Measurements from ENCODE around the gene CTAGE1. TPM values are rescaled to one million over a fixed set of nuclear protein-coding genes. Genes with fewer than 3 reads are reported as not detected.

Gene CTAGE1
- total and polyA plus RNA-seq, 10 of the 15 experiments (the other 5 are each of a cell fraction or from before 2014, with no cell fraction given), result 0.01 TPM; not detected in 9

- FAIRE-seq (no peak), ATAC-seq (no peak), DNase-seq (ENCODE audit: low read depth, low spot score) (no peak)
- ChIA-PET RAD21 (ENCODE audit: unreplicated experiment) (no interaction called here), CTCF (no interaction called here), POLR2A (no interaction called here), SMC1A (ENCODE audit: uncharacterized antibody, unreplicated experiment) (no interaction called here)
- H3K4me2 ChIP-seq (ENCODE audit: control insufficient read depth, insufficient read depth), result no peak overlapping the region
- H3K4me1 ChIP-seq (ENCODE audit: control insufficient read depth, insufficient read depth, low read length), result no peaks in the 10 kb centered on the region
- H3K79me2 ChIP-seq (ENCODE audit: control insufficient read depth, insufficient read depth, low read length), result no peaks in the 10 kb centered on the region
- BruUV-seq (replicated peaks), result no TSS peak
- no peak overlapping the region for H3K9ac ChIP-seq (ENCODE audit: control insufficient read depth, insufficient read depth, low read length)
- H3K36me3 ChIP-seq (ENCODE audit: control insufficient read depth in 2 of 2, insufficient read depth in 2 of 2, low read length in 1 of 2), result no peaks in the 10 kb centered on the region
- no peaks in the 10 kb centered on the region; a peak in 1 of 4 replicates for H3K27me3 ChIP-seq (replicated peaks in 1 of 2; ENCODE audit: control insufficient read depth in 2 of 2, insufficient read depth in 2 of 2, low read length in 1 of 2)
- WGBS (ENCODE audit: insufficient coverage, insufficient replicate concordance, low lambda C conversion rate, missing lambda C conversion rate), result 0% methylated on average over 3 of the region's 3 CpGs
- TF ChIP-seq TCF12 (IDR thresholded peaks at IDR 0.05; ENCODE audit: low read depth, low read length), result no peak
- no peak for TF ChIP-seq BRCA1 (IDR thresholded peaks at IDR 0.05; ENCODE audit: low read depth, low read length)
- no peaks in the 10 kb centered on the region for H3K9me3 ChIP-seq (replicated peaks; ENCODE audit: control insufficient read depth, insufficient read depth, low read length)
- no peak overlapping the region for H3K27ac ChIP-seq (ENCODE audit: control insufficient read depth, insufficient read depth)
- H4K20me1 ChIP-seq (ENCODE audit: control insufficient read depth, insufficient read depth), result no peaks in the 10 kb centered on the region
- in situ Hi-C loops (cut with MboI) (no loop called here), intact Hi-C loops (cut with micrococcal nuclease; ENCODE audit: unreplicated experiment) (no loop called here)
- no peak overlapping the region for H2AFZ ChIP-seq (ENCODE audit: control insufficient read depth, low read depth, low read length)
- no peak overlapping the region for H3K4me3 ChIP-seq
These were observed 49.1 kb upstream of the CTAGE1 start for GRCh38 chr18:22466608-22467395.

GRCh38 chr18:22465859-22466457 is 48.2 kb upstream of the CTAGE1 start:
- Histone ChIP-seq H3K36me3 (ENCODE audit: control insufficient read depth in 2 of 2, insufficient read depth in 2 of 2, low read length in 1 of 2) (no peaks in the 10 kb centered on the region), H3K79me2 (ENCODE audit: control insufficient read depth, insufficient read depth, low read length) (no peaks in the 10 kb centered on the region), H3K27me3 (replicated peaks in 1 of 2; ENCODE audit: control insufficient read depth in 2 of 2, insufficient read depth in 2 of 2, low read length in 1 of 2) (no peaks in the 10 kb centered on the region), H3K9me3 (replicated peaks; ENCODE audit: control insufficient read depth, insufficient read depth, low read length) (no peaks in the 10 kb centered on the region), H3K4me3 (no peak overlapping the region), H3K4me1 (ENCODE audit: control insufficient read depth, insufficient read depth, low read length) (no peaks in the 10 kb centered on the region), H3K4me2 (ENCODE audit: control insufficient read depth, insufficient read depth) (no peak overlapping the region), H2AFZ (ENCODE audit: control insufficient read depth, low read depth, low read length) (no peak overlapping the region), H3K9ac (ENCODE audit: control insufficient read depth, insufficient read depth, low read length) (no peak overlapping the region), H4K20me1 (ENCODE audit: control insufficient read depth, insufficient read depth) (no peaks in the 10 kb centered on the region), H3K27ac (ENCODE audit: control insufficient read depth, insufficient read depth) (no peak overlapping the region)
- WGBS (ENCODE audit: insufficient coverage, insufficient replicate concordance, low lambda C conversion rate, missing lambda C conversion rate), result 3% methylated on average over 3 of the region's 3 CpGs
- ChIA-PET RAD21 (ENCODE audit: unreplicated experiment) (no interaction called here), SMC1A (ENCODE audit: uncharacterized antibody, unreplicated experiment) (no interaction called here), CTCF (no interaction called here), POLR2A (no interaction called here)
- DNase-seq (ENCODE audit: low read depth, low spot score) (no peak), FAIRE-seq (no peak), ATAC-seq (no peak)
- in situ Hi-C loops (cut with MboI), result no loop called here
- BruUV-seq (replicated peaks), result no TSS peak
- intact Hi-C loops (cut with micrococcal nuclease; ENCODE audit: unreplicated experiment), result no loop called here
- TF ChIP-seq BCLAF1 (IDR thresholded peaks at IDR 0.05), result no peak
- TF ChIP-seq STAT3 (IDR thresholded peaks at IDR 0.05; ENCODE audit: low read depth, low read length), result no peak
- no peak for TF ChIP-seq TCF12 (IDR thresholded peaks at IDR 0.05; ENCODE audit: low read depth, low read length)
- TF ChIP-seq, protein P1, sequence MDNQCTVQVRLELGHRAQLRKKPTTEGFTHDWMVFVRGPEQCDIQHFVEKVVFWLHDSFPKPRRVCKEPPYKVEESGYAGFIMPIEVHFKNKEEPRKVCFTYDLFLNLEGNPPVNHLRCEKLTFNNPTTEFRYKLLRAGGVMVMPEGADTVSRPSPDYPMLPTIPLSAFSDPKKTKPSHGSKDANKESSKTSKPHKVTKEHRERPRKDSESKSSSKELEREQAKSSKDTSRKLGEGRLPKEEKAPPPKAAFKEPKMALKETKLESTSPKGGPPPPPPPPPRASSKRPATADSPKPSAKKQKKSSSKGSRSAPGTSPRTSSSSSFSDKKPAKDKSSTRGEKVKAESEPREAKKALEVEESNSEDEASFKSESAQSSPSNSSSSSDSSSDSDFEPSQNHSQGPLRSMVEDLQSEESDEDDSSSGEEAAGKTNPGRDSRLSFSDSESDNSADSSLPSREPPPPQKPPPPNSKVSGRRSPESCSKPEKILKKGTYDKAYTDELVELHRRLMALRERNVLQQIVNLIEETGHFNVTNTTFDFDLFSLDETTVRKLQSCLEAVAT (IDR thresholded peaks at IDR 0.05), result no peak
- no peak for TF ChIP-seq SKIL (IDR thresholded peaks at IDR 0.05; ENCODE audit: low read depth, poor library complexity, severe bottlenecking)
- TF ChIP-seq TCF3 (IDR thresholded peaks at IDR 0.05; ENCODE audit: borderline replicate concordance, insufficient read depth, low read depth, low read length), result no peak
- no peak for TF ChIP-seq EZH2 (IDR thresholded peaks at IDR 0.05; ENCODE audit: borderline replicate concordance, control insufficient read depth, low read depth, low read length)

All from GM12878 (cell line).